Measurements from ENCODE around the gene UPK3B.
"Not testable (repeated sequence)": the region's sequence is repeated elsewhere in the genome, so short reads cannot be mapped to it uniquely, and the experiment has no call there.

The UPK3B gene

DNA sequence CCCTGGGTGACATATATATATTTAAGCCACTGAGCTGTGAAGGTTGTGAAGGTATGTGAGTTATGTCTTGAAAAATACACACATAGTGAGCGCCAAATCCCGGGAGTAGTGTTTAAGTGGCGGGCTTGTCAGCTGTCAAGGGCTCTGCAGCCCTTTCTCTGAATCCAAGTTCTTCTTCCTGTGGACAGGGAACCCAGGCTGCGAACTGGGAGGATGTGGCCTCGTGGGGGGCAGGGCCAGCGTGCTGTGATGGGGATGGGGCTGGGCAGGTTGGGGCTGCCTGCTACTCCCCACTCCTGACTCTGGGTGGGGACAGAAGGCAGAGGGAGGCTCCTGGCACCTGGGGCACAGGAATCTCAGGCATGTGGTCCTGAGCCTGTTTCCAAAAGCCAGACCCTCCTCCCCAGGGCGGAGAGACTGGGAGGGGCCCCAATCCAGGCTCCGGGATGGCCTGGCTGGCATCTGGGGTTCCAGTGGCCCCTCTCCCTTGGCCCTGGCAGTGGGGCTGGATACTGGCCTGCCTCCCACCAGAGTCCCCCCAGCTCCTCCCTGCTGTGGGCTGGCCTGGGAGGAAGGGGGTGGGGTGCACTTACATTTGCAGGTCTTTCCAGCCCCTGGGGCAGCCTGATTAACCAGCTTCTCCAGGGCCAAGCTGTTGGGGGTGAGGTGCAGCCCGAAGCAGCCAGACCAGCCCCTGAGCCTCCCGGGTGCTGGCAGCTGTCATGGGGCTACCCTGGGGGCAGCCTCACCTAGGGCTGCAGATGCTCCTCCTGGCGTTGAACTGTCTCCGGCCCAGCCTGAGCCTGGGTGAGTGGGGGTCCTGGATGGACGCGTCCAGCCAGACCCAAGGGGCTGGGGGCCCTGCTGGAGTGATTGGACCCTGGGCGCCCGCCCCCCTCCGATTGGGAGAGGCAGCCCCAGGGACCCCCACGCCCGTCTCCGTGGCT is at the start of gene UPK3B:
TSS of gene UPK3B (plus strand) at position 622 of the 947 bp plus-strand sequence. CDS start at position 723, 101 bp downstream.
- no peak within 1 kb of the TSS for H3K4me3 ChIP-seq (ENCODE audit: low read depth, low read length)

- not testable (repeated sequence) for H3K4me3 ChIP-seq (ENCODE audit: low read depth, low read length)
Measured at GRCh38 chr7:76460767-76461166, 49.6 kb upstream of the UPK3B start.

- H3K4me3 ChIP-seq (ENCODE audit: low read depth, low read length), result peak within 1 kb of the TSS; percentile 13
Measured at GRCh38 chr7:76461464-76462101, 48.8 kb upstream of the UPK3B start, which contains the start of gene DTX2. Gene DTX2 (plus strand): TSS chr7:76461709. CDS start chr7:76480510, 18,801 bp downstream.

GRCh38 chr7:76462271-76462882 is 48.0 kb upstream of the UPK3B start:
- H3K4me3 ChIP-seq (ENCODE audit: low read depth, low read length), result not testable (repeated sequence)

GRCh38 chr7:76464959-76465358 is 45.4 kb upstream of the UPK3B start:
- H3K4me3 ChIP-seq (ENCODE audit: low read depth, low read length), result not testable (repeated sequence)

- not testable (repeated sequence) for H3K4me3 ChIP-seq (ENCODE audit: low read depth, low read length)
Measured at GRCh38 chr7:76465950-76466349, 44.4 kb upstream of the UPK3B start.

DNA sequence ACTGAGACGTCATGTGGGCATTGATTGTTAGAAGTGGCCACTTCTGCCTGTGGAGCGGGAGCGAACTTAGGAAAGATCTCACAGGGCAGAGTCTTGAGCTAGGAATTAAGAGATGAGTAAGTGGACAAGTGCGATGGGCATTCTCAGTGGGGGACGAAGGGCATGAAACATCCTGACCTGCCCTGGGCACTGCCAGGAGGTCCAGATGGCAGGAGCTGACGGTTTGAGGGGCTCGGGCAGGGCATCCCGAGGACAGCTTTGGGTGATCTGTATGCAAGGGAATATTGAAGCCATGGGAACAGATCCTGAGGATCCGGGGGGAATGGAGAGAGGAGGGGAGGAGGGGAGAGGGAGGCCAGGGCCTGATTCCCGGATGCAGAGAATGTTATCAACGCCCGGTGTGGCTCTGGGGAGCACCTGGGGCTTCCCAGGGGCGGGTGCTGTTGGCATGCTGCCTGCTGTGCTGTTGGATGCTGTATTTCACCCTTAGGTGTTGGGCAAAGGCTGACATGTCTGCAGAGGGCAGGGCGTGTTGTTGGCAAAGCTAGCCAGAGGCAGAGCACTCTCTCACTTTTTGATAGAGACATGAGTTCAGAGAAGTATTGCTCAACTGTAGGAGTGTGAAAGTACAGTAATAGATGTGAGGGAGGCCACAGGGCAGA is 42.5 kb upstream of the UPK3B start:
- not testable (repeated sequence) for H3K4me3 ChIP-seq (ENCODE audit: low read depth, low read length)

DNA sequence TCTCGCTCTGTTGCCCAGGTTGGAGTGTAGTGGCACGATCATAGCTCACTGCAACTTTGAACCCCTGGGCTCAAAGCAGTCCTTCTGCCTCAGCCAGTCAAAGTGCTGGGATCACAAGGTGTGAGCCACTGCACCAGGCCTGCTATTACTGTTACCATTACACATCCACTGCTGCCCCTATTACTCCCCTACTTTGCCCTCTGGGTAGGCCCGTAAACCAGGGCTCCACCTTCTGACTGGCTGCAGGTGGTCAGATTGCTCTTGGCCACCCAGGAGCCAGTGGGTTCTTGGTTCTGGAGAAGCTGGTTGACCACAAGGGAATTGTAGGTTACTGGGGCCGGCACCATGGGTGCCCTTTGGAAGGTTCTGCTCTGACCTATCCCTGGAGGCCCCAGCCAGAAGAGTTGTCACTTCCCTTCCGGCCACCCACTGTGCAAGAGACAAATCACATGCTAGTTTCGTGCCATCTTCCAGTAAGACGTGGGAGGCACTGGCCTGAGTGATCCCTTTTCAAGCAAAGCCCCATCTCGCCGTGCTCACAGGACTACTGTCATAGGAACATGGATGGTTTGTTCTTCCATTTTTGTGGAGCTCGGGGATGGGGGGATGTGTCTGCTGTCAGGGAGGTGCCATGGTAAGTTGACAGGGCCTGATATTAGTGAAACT is 38.7 kb upstream of the UPK3B start:
- H3K4me3 ChIP-seq (ENCODE audit: low read depth, low read length), result not testable (repeated sequence)

GRCh38 chr7:76473097-76473496 is 37.3 kb upstream of the UPK3B start:
- H3K4me3 ChIP-seq (ENCODE audit: low read depth, low read length), result not testable (repeated sequence)

GRCh38 chr7:76476280-76476679 is 34.1 kb upstream of the UPK3B start:
- not testable (repeated sequence) for H3K4me3 ChIP-seq (ENCODE audit: low read depth, low read length)

DNA sequence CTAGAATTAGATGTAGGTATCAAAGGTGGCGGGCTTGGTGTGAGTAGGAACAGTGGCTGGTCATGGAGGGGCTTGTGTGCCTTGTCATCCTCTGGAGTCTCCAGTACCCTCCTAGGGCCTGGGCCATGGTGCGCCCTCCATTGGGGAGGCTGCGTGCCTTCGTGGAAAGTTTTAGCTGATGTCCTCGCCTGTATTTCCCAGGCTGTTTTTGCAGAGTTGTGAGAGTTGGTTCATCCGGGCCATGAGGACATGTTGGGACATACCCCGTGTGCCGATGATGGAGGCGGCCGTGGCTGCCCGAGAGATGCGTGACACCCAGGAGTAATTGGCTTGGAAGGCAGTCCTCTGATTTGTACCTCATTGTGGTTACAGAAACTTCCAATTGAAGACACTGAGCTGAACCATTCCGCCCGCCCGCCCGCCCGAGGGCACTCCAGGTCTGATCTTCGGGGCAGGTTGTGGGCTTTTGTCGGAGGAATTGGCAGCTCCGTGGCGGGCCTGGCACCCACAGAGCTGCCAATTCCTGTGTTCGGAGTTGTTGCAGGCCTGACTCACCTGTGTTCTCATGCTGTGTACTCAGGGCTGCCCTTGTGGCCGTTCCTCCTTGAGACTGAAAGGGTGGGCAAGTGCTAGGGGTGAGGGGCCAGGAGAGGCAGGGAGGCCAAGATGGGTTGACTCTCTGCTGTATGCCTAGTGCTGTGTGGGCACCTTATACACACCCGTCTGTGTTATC is 33.4 kb upstream of the UPK3B start:
- H3K4me3 ChIP-seq (ENCODE audit: low read depth, low read length), result not testable (repeated sequence)

DNA sequence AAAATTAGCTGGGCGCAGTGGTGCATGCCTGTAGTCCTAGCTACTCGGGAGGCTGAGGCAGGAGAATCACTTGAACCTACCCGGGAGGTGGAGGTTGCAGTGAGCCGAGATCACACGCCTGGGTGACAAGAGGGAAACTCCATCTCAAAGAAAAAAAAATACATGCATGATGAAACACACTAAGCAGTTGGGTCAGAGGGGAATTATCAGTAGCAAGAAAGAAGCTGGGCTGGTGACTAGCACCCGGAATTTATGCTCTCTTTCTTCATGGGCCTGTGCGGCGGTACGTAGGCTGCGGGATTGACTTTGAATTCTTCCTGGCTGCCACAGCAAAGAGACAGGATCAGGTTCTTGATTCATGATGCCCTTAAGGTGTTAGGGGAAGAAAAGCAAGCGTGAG is 30.7 kb upstream of the UPK3B start:
- not testable (repeated sequence) for H3K4me3 ChIP-seq (ENCODE audit: low read depth, low read length)

- H3K4me3 ChIP-seq (ENCODE audit: low read depth, low read length), result not testable (repeated sequence)
Measured at GRCh38 chr7:76480403-76481253, 29.7 kb upstream of the UPK3B start.

- not testable (repeated sequence) for H3K4me3 ChIP-seq (ENCODE audit: low read depth, low read length)
Measured at GRCh38 chr7:76482660-76483059, 27.7 kb upstream of the UPK3B start.

GRCh38 chr7:76483081-76483480 is 27.3 kb upstream of the UPK3B start:
- not testable (repeated sequence) for H3K4me3 ChIP-seq (ENCODE audit: low read depth, low read length)

GRCh38 chr7:76484456-76484855 is 25.9 kb upstream of the UPK3B start:
- H3K4me3 ChIP-seq (ENCODE audit: low read depth, low read length), result not testable (repeated sequence)

DNA sequence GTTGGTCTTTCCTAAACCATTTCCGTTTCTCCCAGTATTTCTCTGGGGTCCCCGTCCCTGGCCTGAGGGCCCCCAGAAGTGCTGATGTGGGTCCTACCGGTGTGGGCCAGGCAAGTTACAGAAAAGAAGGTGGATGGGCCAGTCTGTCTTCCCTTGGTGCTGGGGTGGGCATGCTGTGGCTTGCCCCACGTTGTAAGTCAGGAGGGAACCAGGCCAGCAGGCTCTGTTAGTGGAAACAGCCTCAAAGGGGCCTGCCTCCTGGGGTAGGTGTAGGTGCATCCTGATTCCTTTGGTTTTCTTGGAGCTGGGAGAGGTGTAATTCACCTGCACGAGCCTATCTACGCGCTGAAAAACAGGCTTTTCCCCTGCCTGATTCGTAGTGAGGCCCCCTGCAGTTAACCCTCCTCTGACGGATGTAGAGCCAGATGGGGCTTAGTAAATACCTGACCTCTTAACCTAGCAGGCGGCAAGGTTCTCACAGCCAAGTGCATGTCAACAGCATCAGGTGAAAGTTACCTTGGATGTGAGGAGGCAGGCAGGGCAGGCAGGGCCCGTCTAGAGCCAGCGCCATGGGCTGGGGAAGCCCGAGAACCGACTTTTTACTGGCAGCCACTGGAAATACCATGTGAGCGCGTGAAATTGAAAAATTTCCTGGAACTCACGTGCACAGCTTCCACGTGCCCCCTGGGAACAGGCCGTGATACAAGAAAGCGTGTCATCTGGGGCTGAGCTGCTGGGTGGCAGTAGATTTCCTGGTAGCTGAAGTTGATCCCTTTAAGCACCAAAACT is 24.3 kb upstream of the UPK3B start:
- not testable (repeated sequence) for H3K4me3 ChIP-seq (ENCODE audit: low read depth, low read length)

DNA sequence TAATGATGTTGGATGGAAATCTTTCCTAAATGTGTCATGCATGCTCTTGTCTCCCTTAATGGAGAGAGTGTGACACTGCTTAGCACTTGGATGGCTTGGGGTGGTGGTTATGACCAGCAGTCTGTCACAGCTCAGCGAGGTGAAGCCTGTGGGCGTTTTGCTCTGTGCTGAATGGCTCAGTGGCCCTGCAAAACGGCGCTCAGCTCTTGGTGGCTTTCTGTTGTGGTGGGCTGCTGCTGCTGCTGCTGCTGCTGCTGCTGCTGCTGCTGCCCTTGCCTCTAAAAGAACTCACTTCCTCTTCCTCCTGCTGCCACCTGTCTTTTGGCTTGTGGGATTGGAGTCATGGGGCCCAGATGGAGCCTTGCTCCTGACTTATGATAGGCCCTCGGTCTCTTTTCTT is 23.7 kb upstream of the UPK3B start:
- not testable (repeated sequence) for H3K4me3 ChIP-seq (ENCODE audit: low read depth, low read length)

All from iPS-11a (cell line).